ENCODE results near the gene SFXN5. TPM values are rescaled to one million over a fixed set of nuclear protein-coding genes. Genes with fewer than 3 reads are reported as not detected.

The SFXN5 gene
- total RNA-seq, 1 experiment from 2014 or later, result 15.2 TPM

- no peaks in the 10 kb centered on the region for H3K9me3 ChIP-seq (ENCODE audit: insufficient read depth, low read depth)
- H3K79me2 ChIP-seq (ENCODE audit: low read depth), result peaks cover 30% of the 10 kb centered on the region
- peaks cover 11% of the 10 kb centered on the region for H3K4me1 ChIP-seq (replicated peaks; ENCODE audit: insufficient read depth)
- H3K9me2 ChIP-seq (ENCODE audit: insufficient read depth), result no peaks in the 10 kb centered on the region
- peak overlapping the region; percentile 43 for H3K27ac ChIP-seq
- DNase-seq, result peak in 1 of 2 experiments; percentile 50
- H3K36me3 ChIP-seq (ENCODE audit: low read depth), result no peaks in the 10 kb centered on the region
- intact Hi-C loops (cut with micrococcal nuclease; ENCODE audit: unreplicated experiment), result loop anchor here (5.0 kb wide), 1 partner anchor 78 kb away; no protein-coding TSS in a partner anchor
- H3K4me3 ChIP-seq, result peak overlapping the region; percentile 99
- H3F3A ChIP-seq (ENCODE audit: insufficient read depth, low read depth), result no peaks in the 10 kb centered on the region
- peak overlapping the region; percentile 81 for H3K4me2 ChIP-seq
- peak overlapping the region; percentile 96 for H2AFZ ChIP-seq
- H4K20me1 ChIP-seq (ENCODE audit: insufficient read depth), result no peaks in the 10 kb centered on the region
- CTCF ChIA-PET, result interaction anchor here (0.5 kb wide), 1 partner anchor 787 kb away, joined by 11 read pairs; no protein-coding TSS in a partner anchor
- TF ChIP-seq CTCF (conservative IDR thresholded peaks at IDR 0.05) (0 out of 2 replicates have a peak, but pooled peaks have one; percentile 3), EZH2 (IDR thresholded peaks at IDR 0.05; ENCODE audit: low read depth) (no peak)
- TSS peak; percentile 21 for BruUV-seq (replicated peaks)
- H3K27me3 ChIP-seq (ENCODE audit: insufficient read depth, low read depth), result no peaks in the 10 kb centered on the region
- POLR2A ChIA-PET (ENCODE audit: unreplicated experiment), result interaction anchor here (0.7 kb wide), 1 partner anchor 162 kb away, joined by 3 read pairs; the partner anchor contains the start of gene PRADC1
Observed at GRCh38 chr2:73070643-73071359, 711 bp downstream of the SFXN5 start.

DNA sequence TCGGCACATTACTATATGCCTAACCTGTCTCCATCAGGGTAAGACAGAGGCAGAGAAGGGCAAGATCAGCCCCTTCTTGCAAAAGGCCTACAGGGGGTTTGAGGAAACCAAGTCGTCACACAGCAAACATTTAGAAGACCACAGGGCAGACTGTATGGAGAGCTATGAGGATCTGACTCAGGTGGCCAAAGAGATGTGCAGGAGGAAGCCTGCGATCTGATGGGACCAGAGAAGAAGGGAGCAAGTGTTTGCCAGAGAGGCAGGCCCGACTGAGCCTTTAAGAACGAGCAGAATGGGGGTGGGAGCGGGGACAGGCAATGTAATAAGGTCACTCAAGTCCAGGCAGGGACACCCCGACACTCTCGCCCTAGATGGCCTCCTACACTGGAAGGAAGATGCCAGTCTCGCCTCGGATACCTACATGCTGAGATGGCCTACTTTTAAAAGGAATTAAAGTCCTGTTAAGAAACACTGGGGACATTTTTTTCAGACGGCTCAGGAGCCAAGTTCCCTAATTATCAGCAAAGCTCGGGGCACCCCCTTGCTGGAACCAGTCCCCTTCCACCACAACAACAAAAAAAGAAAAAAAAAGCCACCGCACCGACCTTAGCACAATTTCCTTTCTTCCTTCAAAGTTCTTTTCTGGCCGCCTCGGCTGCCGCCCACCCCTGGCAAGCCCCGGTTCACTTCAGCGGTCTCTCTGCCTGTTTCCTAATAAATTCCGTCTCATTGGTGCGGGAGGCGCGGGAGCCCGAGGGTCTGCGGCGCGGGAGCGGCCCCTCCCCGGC lies 1.5 kb downstream of the SFXN5 start:
- peaks cover 13% of the 10 kb centered on the region for H3K4me1 ChIP-seq (replicated peaks; ENCODE audit: insufficient read depth)
- peaks cover 33% of the 10 kb centered on the region for H3K79me2 ChIP-seq (ENCODE audit: low read depth)
- no peak for DNase-seq
- no peak for TF ChIP-seq EZH2 (IDR thresholded peaks at IDR 0.05; ENCODE audit: low read depth)
- no peak for TF ChIP-seq CTCF (conservative IDR thresholded peaks at IDR 0.05)
- intact Hi-C loops (cut with micrococcal nuclease; ENCODE audit: unreplicated experiment), result loop anchor here (5.0 kb wide), 1 partner anchor 78 kb away; no protein-coding TSS in a partner anchor
- H3K9me3 ChIP-seq (ENCODE audit: insufficient read depth, low read depth), result no peaks in the 10 kb centered on the region
- BruUV-seq (replicated peaks), result no TSS peak
- peak overlapping the region; percentile 96 for H2AFZ ChIP-seq
- no peaks in the 10 kb centered on the region for H3K36me3 ChIP-seq (ENCODE audit: low read depth)
- H4K20me1 ChIP-seq (ENCODE audit: insufficient read depth), result no peaks in the 10 kb centered on the region
- H3K4me2 ChIP-seq, result peak overlapping the region; percentile 81
- H3K27ac ChIP-seq, result peak overlapping the region; percentile 43; the same call in 1 of the 2 replicates
- CTCF ChIA-PET, result no interaction called here
- no peaks in the 10 kb centered on the region for H3K9me2 ChIP-seq (ENCODE audit: insufficient read depth)
- POLR2A ChIA-PET (ENCODE audit: unreplicated experiment), result no interaction called here
- no peaks in the 10 kb centered on the region for H3K27me3 ChIP-seq (ENCODE audit: insufficient read depth, low read depth)
- H3F3A ChIP-seq (ENCODE audit: insufficient read depth, low read depth), result peaks cover under 1% of the 10 kb centered on the region; the same call in 1 of the 2 replicates
- H3K4me3 ChIP-seq, result peak overlapping the region; percentile 99

GRCh38 chr2:73069041-73069854 lies 2.3 kb downstream of the SFXN5 start:
- Histone ChIP-seq H3F3A (ENCODE audit: insufficient read depth, low read depth) (peaks cover 8% of the 10 kb centered on the region; the same call in 1 of the 2 replicates), H3K27me3 (ENCODE audit: insufficient read depth, low read depth) (no peaks in the 10 kb centered on the region), H3K9me2 (ENCODE audit: insufficient read depth) (no peaks in the 10 kb centered on the region), H3K9me3 (ENCODE audit: insufficient read depth, low read depth) (no peaks in the 10 kb centered on the region), H3K4me2 (peak overlapping the region; percentile 81), H3K4me1 (replicated peaks; ENCODE audit: insufficient read depth) (peaks cover 21% of the 10 kb centered on the region), H3K4me3 (peak overlapping the region; percentile 99), H4K20me1 (ENCODE audit: insufficient read depth) (no peaks in the 10 kb centered on the region), H3K27ac (no peak overlapping the region), H2AFZ (peak overlapping the region; percentile 96; the same call in 1 of the 2 replicates), H3K79me2 (ENCODE audit: low read depth) (peaks cover 33% of the 10 kb centered on the region), H3K36me3 (ENCODE audit: low read depth) (no peaks in the 10 kb centered on the region)
- no peak for DNase-seq
- TF ChIP-seq CTCF (conservative IDR thresholded peaks at IDR 0.05) (no peak), EZH2 (IDR thresholded peaks at IDR 0.05; ENCODE audit: low read depth) (no peak)
- intact Hi-C loops (cut with micrococcal nuclease; ENCODE audit: unreplicated experiment), result no loop called here
- ChIA-PET CTCF (no interaction called here), POLR2A (ENCODE audit: unreplicated experiment) (no interaction called here)
- BruUV-seq (replicated peaks), result no TSS peak

Measured in PC-9 (cell line).